ENCODE results near the gene SCEL.

Gene SCEL

DNA sequence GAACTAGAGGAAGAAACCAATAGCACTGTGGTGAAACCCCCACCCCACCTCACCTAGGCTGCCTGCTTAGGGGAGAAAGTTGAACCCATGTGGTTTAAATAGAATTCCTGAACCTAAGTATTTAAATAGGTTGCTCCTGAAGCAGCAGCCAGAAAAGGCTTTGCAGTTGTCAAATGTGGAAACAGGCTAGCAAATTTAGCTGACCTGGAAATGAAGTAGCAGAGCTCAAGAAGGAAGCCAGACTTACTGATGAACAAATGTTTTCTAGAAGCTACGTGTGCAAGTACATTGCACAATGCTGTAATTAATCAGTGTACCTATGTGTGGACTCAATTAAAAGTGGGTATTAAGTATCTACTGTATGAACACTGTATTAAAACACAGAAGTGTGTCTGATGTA, 61.3 kb downstream of the SCEL start:
- no peak for DNase-seq
- Histone ChIP-seq H3K4me2 (ENCODE audit: low read length) (no peak overlapping the region), H3K36me3 (ENCODE audit: control insufficient read depth, insufficient read depth, low read length) (no peaks in the 10 kb centered on the region), H4K5ac (ENCODE audit: low read length) (no peak overlapping the region), H3K27me3 (ENCODE audit: insufficient read depth, low read length, poor library complexity) (no peaks in the 10 kb centered on the region), H3K9ac (ENCODE audit: low read length) (no peak overlapping the region), H2BK5ac (ENCODE audit: low read length) (no peak overlapping the region), H3K27ac (ENCODE audit: low read depth, low read length) (no peak overlapping the region), H3K79me1 (ENCODE audit: low read length) (no peaks in the 10 kb centered on the region), H3K4me1 (ENCODE audit: control insufficient read depth, low read depth, low read length) (no peaks in the 10 kb centered on the region), H3K18ac (ENCODE audit: low read length) (no peak overlapping the region), H3K4ac (ENCODE audit: low read depth, low read length) (no peak overlapping the region), H2BK15ac (replicated peaks; ENCODE audit: low read depth) (no peak overlapping the region), H2BK120ac (ENCODE audit: low read depth, low read length) (no peak overlapping the region), H4K8ac (ENCODE audit: low read depth, low read length) (no peak overlapping the region), H3K79me2 (ENCODE audit: control insufficient read depth, insufficient read depth, low read length) (no peaks in the 10 kb centered on the region), H3K56ac (ENCODE audit: low read length) (no peak overlapping the region), H2AK5ac (ENCODE audit: low read length) (no peak overlapping the region), H3K23ac (ENCODE audit: low read length) (no peak overlapping the region), H3K4me3 (ENCODE audit: low read length) (no peak overlapping the region)
- no CpG with 5 or more reads among the region's 1 CpG for WGBS (ENCODE audit: extremely low coverage, insufficient coverage, low lambda C conversion rate)

GRCh38 chr13:77599351-77599750, 63.8 kb downstream of the SCEL start:
- H2BK120ac ChIP-seq (ENCODE audit: low read depth, low read length), result no peak overlapping the region
- H2AK5ac ChIP-seq (ENCODE audit: low read length), result no peak overlapping the region
- H3K36me3 ChIP-seq (ENCODE audit: control insufficient read depth, insufficient read depth, low read length), result no peaks in the 10 kb centered on the region
- H3K9ac ChIP-seq (ENCODE audit: low read length), result no peak overlapping the region
- WGBS (ENCODE audit: extremely low coverage, insufficient coverage, low lambda C conversion rate), result no CpG with 5 or more reads among the region's 2 CpGs
- H3K79me2 ChIP-seq (ENCODE audit: control insufficient read depth, insufficient read depth, low read length), result no peaks in the 10 kb centered on the region
- no peak overlapping the region for H2BK5ac ChIP-seq (ENCODE audit: low read length)
- no peaks in the 10 kb centered on the region for H3K4me1 ChIP-seq (ENCODE audit: control insufficient read depth, low read depth, low read length)
- H3K4ac ChIP-seq (ENCODE audit: low read depth, low read length), result no peak overlapping the region
- H3K27ac ChIP-seq (ENCODE audit: low read depth, low read length), result no peak overlapping the region
- H3K27me3 ChIP-seq (ENCODE audit: insufficient read depth, low read length, poor library complexity), result no peaks in the 10 kb centered on the region
- H3K4me3 ChIP-seq (ENCODE audit: low read length), result no peak overlapping the region
- no peak overlapping the region for H3K4me2 ChIP-seq (ENCODE audit: low read length)
- no peak for DNase-seq
- H2BK15ac ChIP-seq (replicated peaks; ENCODE audit: low read depth), result no peak overlapping the region
- no peak overlapping the region for H3K23ac ChIP-seq (ENCODE audit: low read length)
- no peaks in the 10 kb centered on the region for H3K79me1 ChIP-seq (ENCODE audit: low read length)
- H3K18ac ChIP-seq (ENCODE audit: low read length), result no peak overlapping the region
- H4K5ac ChIP-seq (ENCODE audit: low read length), result no peak overlapping the region
- no peak overlapping the region for H3K56ac ChIP-seq (ENCODE audit: low read length)
- no peak overlapping the region for H4K8ac ChIP-seq (ENCODE audit: low read depth, low read length)

GRCh38 chr13:77600701-77601100, 65.2 kb downstream of the SCEL start:
- Histone ChIP-seq H3K9ac (ENCODE audit: low read length) (no peak overlapping the region), H3K4me3 (ENCODE audit: low read length) (no peak overlapping the region), H3K79me1 (ENCODE audit: low read length) (no peaks in the 10 kb centered on the region), H2AK5ac (ENCODE audit: low read length) (no peak overlapping the region), H3K18ac (ENCODE audit: low read length) (no peak overlapping the region), H2BK5ac (ENCODE audit: low read length) (no peak overlapping the region), H4K5ac (ENCODE audit: low read length) (no peak overlapping the region), H3K23ac (ENCODE audit: low read length) (no peak overlapping the region), H3K56ac (ENCODE audit: low read length) (no peak overlapping the region), H4K8ac (ENCODE audit: low read depth, low read length) (no peak overlapping the region), H2BK120ac (ENCODE audit: low read depth, low read length) (no peak overlapping the region), H3K36me3 (ENCODE audit: control insufficient read depth, insufficient read depth, low read length) (no peaks in the 10 kb centered on the region), H3K27me3 (ENCODE audit: insufficient read depth, low read length, poor library complexity) (no peaks in the 10 kb centered on the region), H3K4me1 (ENCODE audit: control insufficient read depth, low read depth, low read length) (no peaks in the 10 kb centered on the region), H3K79me2 (ENCODE audit: control insufficient read depth, insufficient read depth, low read length) (no peaks in the 10 kb centered on the region), H2BK15ac (replicated peaks; ENCODE audit: low read depth) (no peak overlapping the region), H3K27ac (ENCODE audit: low read depth, low read length) (no peak overlapping the region), H3K4me2 (ENCODE audit: low read length) (no peak overlapping the region), H3K4ac (ENCODE audit: low read depth, low read length) (no peak overlapping the region)
- WGBS (ENCODE audit: extremely low coverage, insufficient coverage, low lambda C conversion rate), result no CpG with 5 or more reads among the region's 2 CpGs
- DNase-seq, result no peak

GRCh38 chr13:77611068-77611467, 75.6 kb downstream of the SCEL start:
- Histone ChIP-seq H3K23ac (ENCODE audit: low read length) (no peak overlapping the region), H3K79me2 (ENCODE audit: control insufficient read depth, insufficient read depth, low read length) (no peaks in the 10 kb centered on the region), H3K56ac (ENCODE audit: low read length) (no peak overlapping the region), H3K79me1 (ENCODE audit: low read length) (no peaks in the 10 kb centered on the region), H2BK15ac (replicated peaks; ENCODE audit: low read depth) (no peak overlapping the region), H2AK5ac (ENCODE audit: low read length) (no peak overlapping the region), H3K4me1 (ENCODE audit: control insufficient read depth, low read depth, low read length) (no peaks in the 10 kb centered on the region), H3K27ac (ENCODE audit: low read depth, low read length) (no peak overlapping the region), H3K27me3 (ENCODE audit: insufficient read depth, low read length, poor library complexity) (no peaks in the 10 kb centered on the region), H2BK5ac (ENCODE audit: low read length) (no peak overlapping the region), H3K4ac (ENCODE audit: low read depth, low read length) (no peak overlapping the region), H4K8ac (ENCODE audit: low read depth, low read length) (no peak overlapping the region), H3K4me3 (ENCODE audit: low read length) (no peak overlapping the region), H2BK120ac (ENCODE audit: low read depth, low read length) (no peak overlapping the region), H4K5ac (ENCODE audit: low read length) (no peak overlapping the region), H3K36me3 (ENCODE audit: control insufficient read depth, insufficient read depth, low read length) (no peaks in the 10 kb centered on the region), H3K18ac (ENCODE audit: low read length) (no peak overlapping the region), H3K4me2 (ENCODE audit: low read length) (no peak overlapping the region), H3K9ac (ENCODE audit: low read length) (no peak overlapping the region)
- WGBS (ENCODE audit: extremely low coverage, insufficient coverage, low lambda C conversion rate), result no CpG with 5 or more reads among the region's 1 CpG
- DNase-seq, result no peak

GRCh38 chr13:77616027-77616426, 80.5 kb downstream of the SCEL start:
- DNase-seq, result no peak
- Histone ChIP-seq H3K27ac (ENCODE audit: low read depth, low read length) (no peak overlapping the region), H3K23ac (ENCODE audit: low read length) (no peak overlapping the region), H3K4me1 (ENCODE audit: control insufficient read depth, low read depth, low read length) (no peaks in the 10 kb centered on the region), H3K79me1 (ENCODE audit: low read length) (no peaks in the 10 kb centered on the region), H3K36me3 (ENCODE audit: control insufficient read depth, insufficient read depth, low read length) (no peaks in the 10 kb centered on the region), H3K18ac (ENCODE audit: low read length) (no peak overlapping the region), H3K79me2 (ENCODE audit: control insufficient read depth, insufficient read depth, low read length) (no peaks in the 10 kb centered on the region), H2AK5ac (ENCODE audit: low read length) (no peak overlapping the region), H2BK15ac (replicated peaks; ENCODE audit: low read depth) (no peak overlapping the region), H4K5ac (ENCODE audit: low read length) (no peak overlapping the region), H2BK5ac (ENCODE audit: low read length) (no peak overlapping the region), H3K56ac (ENCODE audit: low read length) (no peak overlapping the region), H3K9ac (ENCODE audit: low read length) (no peak overlapping the region), H4K8ac (ENCODE audit: low read depth, low read length) (no peak overlapping the region), H3K4me2 (ENCODE audit: low read length) (no peak overlapping the region), H2BK120ac (ENCODE audit: low read depth, low read length) (no peak overlapping the region), H3K4me3 (ENCODE audit: low read length) (no peak overlapping the region), H3K27me3 (ENCODE audit: insufficient read depth, low read length, poor library complexity) (no peaks in the 10 kb centered on the region), H3K4ac (ENCODE audit: low read depth, low read length) (no peak overlapping the region)

DNA sequence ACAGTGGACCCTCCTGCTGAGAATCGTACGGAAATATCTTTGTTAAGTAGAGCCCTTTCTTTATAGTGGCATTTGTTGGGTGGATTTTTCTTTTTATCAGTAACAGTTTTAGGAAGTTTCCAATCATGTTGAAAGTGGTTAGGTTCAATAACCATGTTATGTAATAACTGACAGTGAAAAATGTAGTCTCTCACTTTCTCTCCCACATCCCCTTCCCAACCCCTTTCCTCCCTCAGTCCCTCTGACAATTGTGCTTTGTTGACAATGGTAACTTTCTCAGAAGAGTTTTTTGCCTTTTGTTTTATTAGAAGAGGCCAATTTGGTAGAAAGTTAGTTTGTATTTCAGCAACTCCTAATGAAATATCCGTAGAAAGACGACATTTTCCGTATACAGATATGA, 84.1 kb downstream of the SCEL start:
- H3K79me1 ChIP-seq (ENCODE audit: low read length), result no peaks in the 10 kb centered on the region
- no CpG with 5 or more reads among the region's 5 CpGs for WGBS (ENCODE audit: extremely low coverage, insufficient coverage, low lambda C conversion rate)

More for the DNA sequence above, 84.1 kb downstream of the SCEL start:
- H3K27ac ChIP-seq (ENCODE audit: low read depth, low read length), result no peak overlapping the region
- H4K5ac ChIP-seq (ENCODE audit: low read length), result no peak overlapping the region
- H3K4ac ChIP-seq (ENCODE audit: low read depth, low read length), result no peak overlapping the region
- no peak overlapping the region for H3K18ac ChIP-seq (ENCODE audit: low read length)
- H3K23ac ChIP-seq (ENCODE audit: low read length), result no peak overlapping the region
- H3K27me3 ChIP-seq (ENCODE audit: insufficient read depth, low read length, poor library complexity), result no peaks in the 10 kb centered on the region
- no peak overlapping the region for H3K4me3 ChIP-seq (ENCODE audit: low read length)
- H3K56ac ChIP-seq (ENCODE audit: low read length), result no peak overlapping the region
- no peak overlapping the region for H4K8ac ChIP-seq (ENCODE audit: low read depth, low read length)
- no peaks in the 10 kb centered on the region for H3K4me1 ChIP-seq (ENCODE audit: control insufficient read depth, low read depth, low read length)
- H3K79me2 ChIP-seq (ENCODE audit: control insufficient read depth, insufficient read depth, low read length), result no peaks in the 10 kb centered on the region
- no peak overlapping the region for H3K9ac ChIP-seq (ENCODE audit: low read length)
- DNase-seq, result no peak
- no peak overlapping the region for H3K4me2 ChIP-seq (ENCODE audit: low read length)
- H2AK5ac ChIP-seq (ENCODE audit: low read length), result no peak overlapping the region
- no peaks in the 10 kb centered on the region for H3K36me3 ChIP-seq (ENCODE audit: control insufficient read depth, insufficient read depth, low read length)
- no peak overlapping the region for H2BK15ac ChIP-seq (replicated peaks; ENCODE audit: low read depth)
- no peak overlapping the region for H2BK5ac ChIP-seq (ENCODE audit: low read length)
- H2BK120ac ChIP-seq (ENCODE audit: low read depth, low read length), result no peak overlapping the region

All from mesendoderm (in vitro differentiated cells).